ENCODE results near the gene BID.

BID gene

DNA sequence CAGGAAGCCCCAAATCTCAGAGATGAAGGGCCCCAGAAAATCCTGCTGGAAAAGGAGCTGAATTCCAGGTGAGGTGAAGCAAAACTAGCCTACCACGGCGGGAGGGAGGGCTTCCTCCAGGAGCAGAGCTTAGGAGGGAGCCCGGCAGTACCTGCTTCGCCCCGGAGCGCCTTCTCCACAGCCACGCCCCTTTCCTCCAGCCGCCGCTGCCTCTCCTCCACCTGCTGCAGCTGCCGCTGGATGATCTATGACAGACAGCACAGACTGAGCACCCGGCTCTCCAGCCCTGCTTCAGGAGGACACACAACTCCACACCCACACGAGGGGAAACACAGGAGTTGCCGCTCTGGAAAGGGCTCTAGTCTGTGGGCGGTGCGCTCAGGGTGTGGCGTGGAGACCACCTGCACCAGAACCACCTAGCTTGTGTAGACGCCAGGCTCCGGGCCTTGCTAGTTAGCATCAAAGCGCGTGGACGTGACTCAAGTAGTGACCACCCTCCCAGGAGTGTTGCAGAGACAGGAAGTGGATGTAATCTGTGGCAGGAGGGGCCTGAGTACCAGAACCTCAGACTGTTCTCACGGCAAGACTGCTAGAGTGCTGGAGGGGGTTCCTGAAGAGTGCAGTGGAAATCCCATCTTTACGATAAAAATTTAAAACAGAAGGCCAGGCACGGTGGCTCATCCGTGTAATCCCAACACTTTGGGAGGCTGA lies 34.6 kb upstream of the BID start:
- Mint-ChIP-seq H3K4me1 (ENCODE audit: low read depth) (no peaks in the 10 kb centered on the region), H3K9me3 (no peaks in the 10 kb centered on the region), H3K27ac (no peak overlapping the region), H3K27me3 (ENCODE audit: low read depth) (no peaks in the 10 kb centered on the region), H3K4me3 (no peak overlapping the region), H3K36me3 (ENCODE audit: low read depth) (no peaks in the 10 kb centered on the region)

DNA sequence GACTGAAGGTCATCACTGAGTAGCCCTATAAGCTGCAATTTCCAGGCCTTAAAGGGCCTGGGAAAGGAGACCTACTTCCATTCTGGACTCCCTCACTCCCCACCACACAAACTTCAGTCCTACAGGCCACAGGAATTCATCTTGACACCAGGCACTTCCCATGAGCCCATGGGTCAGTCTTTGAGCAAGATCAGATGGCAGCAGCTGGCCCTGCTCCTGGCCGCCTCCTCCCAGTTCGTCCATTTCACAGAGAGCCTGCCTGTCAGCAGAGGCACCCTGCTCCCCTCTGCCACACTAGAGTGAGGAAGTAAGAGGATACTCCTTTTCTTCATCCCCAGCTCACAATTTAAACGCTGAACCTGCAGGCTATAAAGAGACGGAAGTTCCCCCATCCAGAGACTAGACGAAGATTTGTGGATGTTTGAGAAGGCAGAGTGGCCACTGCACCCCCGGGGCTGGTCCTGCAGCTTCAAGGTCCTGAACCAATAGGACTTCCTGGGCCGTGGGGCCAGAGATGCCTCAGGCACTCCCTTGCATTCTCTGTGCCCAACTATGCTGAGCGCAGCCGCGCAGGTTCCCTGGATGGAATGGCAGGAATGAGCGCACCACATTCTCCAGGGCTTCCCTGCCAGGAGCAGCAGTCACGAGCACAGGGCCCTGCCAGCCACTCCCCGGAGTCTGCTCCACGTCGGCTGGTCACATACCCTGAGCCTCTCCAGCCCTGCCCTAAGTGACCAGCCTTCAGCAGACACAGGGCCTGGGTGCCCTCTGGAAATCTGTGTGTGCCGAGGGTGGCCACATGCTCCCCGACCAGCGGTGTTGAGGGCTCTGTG lies 33.5 kb upstream of the BID start:
- Mint-ChIP-seq H3K4me3 (no peak overlapping the region), H3K27ac (no peak overlapping the region), H3K36me3 (ENCODE audit: low read depth) (no peaks in the 10 kb centered on the region), H3K27me3 (ENCODE audit: low read depth) (no peaks in the 10 kb centered on the region), H3K9me3 (no peaks in the 10 kb centered on the region), H3K4me1 (ENCODE audit: low read depth) (no peaks in the 10 kb centered on the region)

DNA sequence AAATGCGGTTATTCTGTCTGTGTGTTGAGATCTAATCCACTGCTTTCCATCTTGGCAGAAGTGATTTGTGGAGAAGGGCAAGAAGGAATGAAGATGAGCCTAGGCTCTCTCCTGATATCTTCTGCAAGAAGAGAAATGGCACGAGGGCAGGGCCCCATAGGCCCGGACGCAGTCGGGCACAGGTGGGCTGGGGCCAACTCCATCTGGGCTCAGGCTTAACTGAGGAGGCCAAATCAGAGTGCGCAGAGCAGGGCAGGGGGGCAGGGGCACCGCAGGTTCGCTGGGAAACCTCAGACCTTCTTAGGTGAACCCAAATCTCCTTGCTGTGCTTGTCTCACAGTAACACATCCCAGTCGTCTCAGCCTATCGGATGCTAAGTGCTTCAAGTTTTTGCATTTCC lies 32.8 kb upstream of the BID start:
- Mint-ChIP-seq H3K9me3 (no peaks in the 10 kb centered on the region), H3K36me3 (ENCODE audit: low read depth) (no peaks in the 10 kb centered on the region), H3K27ac (no peak overlapping the region), H3K4me1 (ENCODE audit: low read depth) (no peaks in the 10 kb centered on the region), H3K27me3 (ENCODE audit: low read depth) (no peaks in the 10 kb centered on the region), H3K4me3 (no peak overlapping the region)

DNA sequence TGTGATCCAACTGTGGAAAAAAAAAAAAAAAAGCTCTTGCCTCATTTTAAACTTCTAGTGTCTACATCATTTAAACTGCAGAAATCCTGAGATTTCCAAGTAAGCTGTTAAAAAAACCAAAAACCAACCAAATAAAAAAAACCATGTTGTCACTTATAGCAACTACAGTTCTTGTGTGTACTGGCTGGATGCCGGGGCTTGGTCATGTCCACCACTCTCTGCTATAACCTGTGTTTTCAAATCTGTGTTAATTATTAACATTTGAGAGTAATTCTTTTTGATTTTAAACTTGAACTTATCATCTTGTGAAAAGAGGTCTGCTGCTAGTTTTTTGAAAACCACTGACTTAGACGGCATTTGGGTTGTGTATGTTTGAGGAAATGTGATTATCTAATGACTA lies 32.2 kb upstream of the BID start:
- Mint-ChIP-seq H3K36me3 (ENCODE audit: low read depth) (no peaks in the 10 kb centered on the region), H3K9me3 (no peaks in the 10 kb centered on the region), H3K4me1 (ENCODE audit: low read depth) (no peaks in the 10 kb centered on the region), H3K27me3 (ENCODE audit: low read depth) (no peaks in the 10 kb centered on the region), H3K27ac (no peak overlapping the region), H3K4me3 (no peak overlapping the region)

DNA sequence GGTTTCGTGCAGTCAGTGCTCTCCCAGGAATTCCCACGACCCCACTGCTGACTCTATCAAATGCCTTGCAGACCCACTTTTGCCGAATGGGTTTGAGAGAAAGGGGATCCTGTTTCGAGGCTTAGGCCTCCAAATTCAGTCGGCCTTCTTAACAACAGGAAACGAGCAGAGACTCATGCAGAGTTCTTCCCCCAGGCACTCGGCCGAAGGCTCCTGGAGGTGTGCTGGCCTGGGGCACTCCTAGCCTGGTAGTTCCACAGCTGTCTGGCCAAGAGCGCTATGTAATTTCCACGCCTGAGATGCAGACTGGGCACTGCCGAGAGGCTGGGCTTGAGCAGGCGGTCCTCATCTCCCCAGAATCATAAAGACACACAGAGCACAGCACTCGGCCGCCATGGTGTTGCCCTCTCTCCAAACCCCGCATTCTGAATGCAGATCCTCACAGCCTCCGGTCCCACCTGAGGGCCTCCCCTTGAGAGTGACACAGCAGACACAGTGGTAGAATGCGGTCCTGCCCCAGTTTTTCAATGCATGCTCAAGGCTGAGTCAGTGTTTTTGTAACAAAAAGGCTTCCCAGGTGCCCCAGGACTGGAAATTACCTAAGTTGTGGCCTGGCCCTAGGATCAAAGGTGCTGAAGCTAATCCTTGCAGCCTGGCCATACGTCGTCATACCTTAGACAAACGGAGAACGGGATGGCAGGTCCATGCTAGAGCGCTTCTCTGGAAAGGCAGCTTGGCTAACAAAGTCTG lies 30.2 kb upstream of the BID start:
- no peaks in the 10 kb centered on the region for H3K36me3 Mint-ChIP-seq (ENCODE audit: low read depth)
- no peaks in the 10 kb centered on the region for H3K9me3 Mint-ChIP-seq
- H3K27ac Mint-ChIP-seq: no peak overlapping the region

DNA sequence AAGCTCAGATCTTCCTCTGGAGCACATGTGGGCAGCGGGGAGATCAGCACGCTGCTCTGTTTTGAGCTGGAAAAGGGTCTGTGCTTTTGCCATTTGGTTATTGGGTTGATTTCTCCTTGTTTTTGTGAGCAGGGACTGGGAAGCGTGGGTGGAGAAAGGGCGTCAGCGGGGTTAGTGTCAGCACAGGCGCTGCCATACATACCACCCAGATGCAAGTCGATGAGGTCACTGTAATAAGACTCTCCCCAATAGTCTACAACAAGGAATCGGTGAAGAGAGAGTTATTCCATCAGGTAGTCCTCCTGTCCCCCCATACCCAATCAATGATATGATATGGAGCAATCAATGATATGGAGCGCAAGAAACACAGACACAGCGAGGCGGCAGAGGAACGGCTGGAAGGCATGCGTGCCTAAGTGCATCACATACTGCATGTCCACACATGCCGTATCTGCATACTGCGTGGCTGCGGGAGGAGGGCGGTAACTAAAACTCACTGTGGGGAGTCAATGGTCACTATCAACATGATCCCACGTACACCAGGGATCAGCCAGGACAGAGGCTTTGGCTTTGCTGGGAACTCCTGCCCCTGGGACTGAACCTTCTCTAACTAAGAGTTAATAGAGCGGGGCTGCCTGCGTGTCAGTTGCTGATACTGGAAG lies 29.5 kb upstream of the BID start:
- H3K27me3 Mint-ChIP-seq (ENCODE audit: low read depth): no peaks in the 10 kb centered on the region
- no peaks in the 10 kb centered on the region for H3K4me1 Mint-ChIP-seq (ENCODE audit: low read depth)
- no peaks in the 10 kb centered on the region for H3K9me3 Mint-ChIP-seq
- H3K4me3 Mint-ChIP-seq: no peak overlapping the region
- no peaks in the 10 kb centered on the region for H3K36me3 Mint-ChIP-seq (ENCODE audit: low read depth)
- H3K27ac Mint-ChIP-seq: no peak overlapping the region

More for the DNA sequence above, 30.2 kb upstream of the BID start:
- no peaks in the 10 kb centered on the region for H3K4me1 Mint-ChIP-seq (ENCODE audit: low read depth)
- H3K27me3 Mint-ChIP-seq (ENCODE audit: low read depth): no peaks in the 10 kb centered on the region
- no peak overlapping the region for H3K4me3 Mint-ChIP-seq

DNA sequence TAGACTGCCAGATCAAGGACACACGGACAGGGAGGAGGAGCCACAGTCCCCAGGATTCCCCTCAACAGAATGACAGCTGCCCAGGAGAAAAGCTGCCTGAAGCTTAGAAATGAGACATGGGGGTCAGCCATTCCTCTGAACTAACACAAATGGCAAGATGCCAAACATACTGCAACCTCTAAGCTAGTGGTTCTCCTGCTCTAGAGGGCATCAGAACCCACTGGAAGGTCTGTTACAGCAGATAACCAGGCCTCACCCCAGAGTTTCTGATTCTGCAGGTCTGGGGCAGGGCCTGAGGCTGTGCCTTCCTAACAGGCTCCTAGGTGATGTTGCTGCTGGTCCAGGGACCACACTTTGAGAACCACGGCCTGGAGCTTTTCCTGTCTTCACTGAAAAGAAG lies 28.6 kb upstream of the BID start:
- Mint-ChIP-seq H3K4me3 (no peak overlapping the region), H3K9me3 (no peaks in the 10 kb centered on the region), H3K4me1 (ENCODE audit: low read depth) (peaks cover 3% of the 10 kb centered on the region), H3K27ac (no peak overlapping the region), H3K36me3 (ENCODE audit: low read depth) (no peaks in the 10 kb centered on the region), H3K27me3 (ENCODE audit: low read depth) (no peaks in the 10 kb centered on the region)

DNA sequence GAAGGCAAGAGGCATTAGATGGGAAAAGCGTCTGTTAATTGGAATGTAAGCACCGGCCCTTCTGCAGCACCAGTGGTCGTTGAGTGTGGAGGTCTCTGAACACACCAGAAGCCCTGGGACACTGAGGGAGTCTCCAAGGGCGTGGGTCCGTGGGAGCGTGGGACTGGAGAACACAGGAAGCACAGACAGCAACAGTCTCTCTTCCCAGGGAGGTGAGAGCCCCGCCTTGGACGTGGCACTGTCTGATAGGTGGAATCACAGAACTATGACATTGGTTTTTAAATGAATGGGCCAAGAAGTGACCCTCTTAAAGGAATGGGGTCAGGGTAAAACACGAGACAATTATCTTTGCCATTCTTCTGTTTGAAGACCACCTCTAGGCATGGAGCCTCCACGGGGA lies 28.1 kb upstream of the BID start:
- Mint-ChIP-seq H3K9me3 (no peaks in the 10 kb centered on the region), H3K27ac (no peak overlapping the region), H3K4me3 (no peak overlapping the region), H3K27me3 (ENCODE audit: low read depth) (no peaks in the 10 kb centered on the region), H3K4me1 (ENCODE audit: low read depth) (peaks cover 3% of the 10 kb centered on the region), H3K36me3 (ENCODE audit: low read depth) (no peaks in the 10 kb centered on the region)

DNA sequence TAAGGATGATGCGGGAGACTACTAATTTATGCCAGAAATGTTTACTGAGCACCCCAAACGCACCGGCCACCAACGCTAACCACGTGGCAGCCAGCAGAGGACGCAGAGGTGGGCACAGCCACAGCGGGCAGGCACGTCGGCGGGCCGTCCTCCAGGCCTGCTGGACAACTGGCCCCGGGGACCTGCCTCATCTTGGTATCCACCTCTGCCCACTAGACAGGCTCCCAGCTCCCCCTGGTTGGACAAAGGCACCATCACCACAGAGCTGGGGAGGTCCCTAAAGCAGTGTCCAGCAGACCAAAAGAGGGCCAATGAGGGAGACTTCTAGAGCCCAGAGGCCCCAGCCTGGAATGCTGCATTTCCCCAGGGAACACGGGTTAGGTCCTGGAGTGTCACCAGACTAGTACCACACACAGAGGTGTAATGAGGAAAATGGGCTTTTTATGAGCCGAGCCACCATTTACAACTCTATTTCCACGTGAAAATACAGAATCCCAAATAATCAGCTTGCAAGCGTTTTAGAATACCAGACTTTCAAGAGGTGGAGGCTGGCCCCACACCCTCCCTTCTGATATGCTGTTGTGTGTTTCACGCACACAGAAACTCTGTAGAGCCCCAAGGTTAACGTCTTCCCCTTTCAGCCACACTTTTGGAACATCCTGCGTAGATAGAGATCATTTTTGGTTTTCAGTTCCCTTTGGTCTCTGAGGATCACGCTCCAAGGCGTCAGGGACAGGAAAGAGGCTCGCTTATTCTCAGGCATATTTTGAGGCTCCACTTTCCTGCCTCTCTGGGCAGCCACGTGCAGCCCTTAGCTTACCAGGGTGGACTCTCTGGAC lies 23.7 kb upstream of the BID start:
- Mint-ChIP-seq H3K9me3 (no peaks in the 10 kb centered on the region), H3K27me3 (ENCODE audit: low read depth) (no peaks in the 10 kb centered on the region), H3K4me3 (no peak overlapping the region), H3K4me1 (ENCODE audit: low read depth) (peaks cover 3% of the 10 kb centered on the region), H3K36me3 (ENCODE audit: low read depth) (peaks cover 3% of the 10 kb centered on the region), H3K27ac (no peak overlapping the region)

DNA sequence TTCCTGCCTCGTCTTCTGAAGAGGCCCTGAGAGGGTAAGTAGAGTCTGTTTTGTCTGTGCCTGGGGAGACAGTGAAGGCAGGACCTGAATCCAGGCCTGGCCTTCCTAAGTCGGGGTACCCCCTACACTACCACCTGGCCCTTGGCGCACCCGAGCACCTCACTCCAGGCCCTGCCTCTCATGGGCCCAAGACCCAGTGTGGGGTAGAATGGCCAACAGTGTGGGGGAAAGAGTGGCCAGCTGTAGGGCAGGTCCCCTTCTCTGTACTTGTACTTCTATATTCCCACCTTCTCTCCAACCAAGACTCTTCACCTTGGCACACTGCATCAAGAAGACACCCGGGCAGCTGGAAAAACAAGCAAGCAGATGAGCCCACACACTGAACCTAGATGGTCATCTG lies 22.4 kb upstream of the BID start:
- Mint-ChIP-seq H3K36me3 (ENCODE audit: low read depth) (peaks cover 3% of the 10 kb centered on the region), H3K4me3 (no peak overlapping the region), H3K9me3 (no peaks in the 10 kb centered on the region), H3K27me3 (ENCODE audit: low read depth) (no peaks in the 10 kb centered on the region), H3K27ac (no peak overlapping the region), H3K4me1 (ENCODE audit: low read depth) (peaks cover 3% of the 10 kb centered on the region)

DNA sequence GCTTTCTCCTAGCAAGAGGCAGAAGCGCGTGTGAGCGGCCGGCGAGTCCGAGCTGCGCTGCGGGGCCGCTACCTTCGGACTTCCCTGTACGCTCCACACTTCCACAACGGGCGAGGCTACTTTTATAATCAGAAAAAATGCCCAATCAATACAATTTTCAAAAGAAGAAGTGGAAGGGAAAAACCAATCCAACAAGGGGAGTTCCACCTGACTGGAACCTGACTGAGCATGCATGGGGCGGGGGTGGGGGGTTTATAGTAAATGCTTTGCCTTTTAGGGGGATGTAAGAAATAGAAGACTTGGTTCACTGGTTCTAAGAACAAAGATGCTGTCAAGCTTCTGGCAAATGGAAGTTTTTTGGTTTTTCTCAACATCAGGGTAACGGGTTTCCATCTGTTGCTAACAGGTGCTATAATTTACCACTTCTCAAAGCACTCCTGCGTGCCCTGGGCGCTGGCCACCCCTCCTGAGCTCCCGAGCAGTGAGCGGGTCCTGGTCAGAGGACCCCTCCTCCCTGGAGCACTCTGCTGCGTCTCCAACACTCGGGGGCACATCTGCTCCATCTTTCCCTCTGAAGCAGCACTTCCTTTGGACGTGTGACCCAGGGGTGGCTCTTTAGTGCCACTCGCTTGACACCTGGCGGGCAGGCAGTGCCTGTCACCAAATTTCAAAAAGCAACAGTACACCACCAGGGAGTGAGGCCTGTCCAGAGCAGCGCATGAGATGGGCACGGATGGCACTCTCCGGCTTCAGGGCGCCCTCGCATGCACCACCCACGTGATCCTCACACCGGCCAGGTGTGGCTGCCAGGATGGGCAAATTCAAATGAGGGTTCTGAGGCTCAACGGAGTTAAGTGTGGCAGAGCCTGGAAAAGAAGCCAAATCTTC lies 21.6 kb upstream of the BID start:
- Mint-ChIP-seq H3K36me3 (ENCODE audit: low read depth) (peaks cover 3% of the 10 kb centered on the region), H3K4me3 (no peak overlapping the region), H3K4me1 (ENCODE audit: low read depth) (peaks cover 3% of the 10 kb centered on the region), H3K9me3 (no peaks in the 10 kb centered on the region), H3K27ac (no peak overlapping the region), H3K27me3 (ENCODE audit: low read depth) (no peaks in the 10 kb centered on the region)

DNA sequence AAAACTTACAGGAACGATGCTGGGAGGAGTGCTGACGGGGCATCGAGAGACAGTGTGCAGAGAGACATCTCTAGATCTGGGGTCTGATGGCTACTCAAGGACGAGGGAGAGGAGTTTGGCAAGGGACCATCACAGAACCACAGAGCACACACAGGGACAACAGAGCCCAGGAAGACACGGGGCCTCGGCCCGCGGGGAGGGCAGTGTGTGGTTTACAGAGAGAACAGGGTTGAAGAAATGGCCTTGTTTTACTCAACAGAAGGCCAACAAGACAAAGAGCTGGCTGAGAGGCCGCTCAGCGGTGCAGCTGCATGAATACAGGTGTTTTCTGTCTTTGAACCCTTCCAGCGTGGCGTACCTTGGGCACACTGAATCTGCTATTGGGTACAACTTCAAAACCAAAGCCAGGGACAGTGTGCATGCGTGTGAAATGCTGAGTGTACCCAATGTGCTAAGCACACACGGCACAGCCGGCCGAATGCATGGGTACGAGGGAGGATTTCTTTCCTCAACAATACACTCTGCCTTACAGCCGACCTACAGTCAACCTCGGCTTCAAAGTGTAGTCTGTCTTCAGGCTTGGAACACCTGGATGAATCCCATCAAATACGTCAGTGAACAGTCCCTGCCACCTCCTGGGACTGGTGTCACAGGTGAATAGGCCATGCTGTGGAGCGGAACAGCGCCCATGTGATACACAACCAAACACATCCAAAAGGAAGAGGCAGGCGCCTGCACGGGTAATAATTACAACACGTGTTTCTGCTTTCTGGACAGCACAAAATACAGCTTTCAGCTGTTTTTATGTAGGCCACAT lies 20.7 kb upstream of the BID start:
- H3K4me1 Mint-ChIP-seq (ENCODE audit: low read depth): peaks cover 3% of the 10 kb centered on the region
- H3K9me3 Mint-ChIP-seq: no peaks in the 10 kb centered on the region
- H3K4me3 Mint-ChIP-seq: no peak overlapping the region

More for the DNA sequence above, 20.7 kb upstream of the BID start:
- no peaks in the 10 kb centered on the region for H3K27me3 Mint-ChIP-seq (ENCODE audit: low read depth)
- H3K27ac Mint-ChIP-seq: no peak overlapping the region
- peaks cover 3% of the 10 kb centered on the region for H3K36me3 Mint-ChIP-seq (ENCODE audit: low read depth)
